Activated effector memory CD4-positive, alpha-beta T cell treated with anti-CD3 and anti-CD28 coated beads, Interleukin-2, amount 50 U/mL, for 16 hours (primary cell): ENCODE results near the gene PXT1.

Source experiments
- DNase-seq: peaks from one replicate; pipeline ENCODE4 v3.0.0-alpha.2; 2020

The PXT1 gene

GRCh38 chr6:36343109-36343680, 99.5 kb downstream of the PXT1 start:
- no peak for DNase-seq

GRCh38 chr6:36340618-36341454, 101.8 kb downstream of the PXT1 start:
- peak; percentile 89 for DNase-seq
